K562 (cell line): Measurements from ENCODE around the gene CD2. TPM values are rescaled to one million over a fixed set of nuclear protein-coding genes. Genes with fewer than 3 reads are reported as not detected.

Experiments
- ATAC-seq: fragments of 200-7000 bp; cut with Tn5 transposase; 3 replicates; pipeline ENCODE4 v1.9.1; 2020; ENCODE audit warnings: moderate library complexity
- BruUV-seq: library from RNA; stranded (reverse); fragments of 400-500 nt; replicated peaks from 2 replicates; lab custom pipeline; 2021; lab: Mats Ljungman, UMichigan
- CTCF ChIA-PET: fragments of 300-600 bp; formaldehyde crosslinking; extraction: SDS; loops from one replicate; lab custom pipeline; 2021; ENCODE audit warnings: low intra/inter-chr PET ratio; lab: Yijun Ruan, JAX
- POLR2A ChIA-PET: fragments of 300-600, 350-650 bp; sonication (Branson Sonifier 250); formaldehyde crosslinking; extraction: SDS; loops from one replicate; lab custom pipeline; 2021; ENCODE audit warnings: antibody characterized with exemption, inconsistent platforms; lab: Yijun Ruan, JAX
- DNase-seq, 4 experiments: peaks; one replicate each; pipeline versions ENCODE4 v3.0.0 to v3.0.0-alpha.2; 2011 to 2018; ENCODE audit warnings: low spot score in 3 of 4, mixed read lengths in 3 of 4; ENCODE audit errors: extremely low read depth in 1 of 4
- FAIRE-seq: peaks from 2 replicates; lab custom pipeline; 2011; peaks lifted over from hg19 to GRCh38; lab: Jason Lieb, UNC
- H2AFZ ChIP-seq: 2 replicates; pipeline ENCODE4 v1.6.0; 2011; ENCODE audit warnings: low read depth, low read length, control low read depth, inconsistent platforms
- H3K27ac ChIP-seq: fragments of 200-600 bp; 3 replicates; pipeline ENCODE4 v1.8.0; 2011; ENCODE audit warnings: low read depth, mild to moderate bottlenecking, control low read depth, inconsistent platforms, low read length, moderate library complexity, mixed read lengths; ENCODE audit errors: extremely low read depth
- H3K27me3 ChIP-seq, 2 experiments: fragments of 300-600 bp in 1 of 2; 2 replicates in 1 of 2; 3 replicates in 1 of 2; pipeline versions ENCODE4 v1.6.0 to v1.8.0; 2011; ENCODE audit warnings: inconsistent platforms in 2 of 2, low read length in 2 of 2, mild to moderate bottlenecking in 1 of 2, mixed read lengths in 1 of 2, moderate library complexity in 1 of 2; ENCODE audit not compliant: control insufficient read depth in 2 of 2, insufficient read depth in 2 of 2
- H3K36me3 ChIP-seq: fragments of 300-600 bp; 3 replicates; pipeline ENCODE4 v1.8.0; 2011; ENCODE audit warnings: mild to moderate bottlenecking, low read length, inconsistent platforms; ENCODE audit not compliant: control insufficient read depth, insufficient read depth
- H3K4me1 ChIP-seq, 2 experiments: fragments of 200-600 bp in 1 of 2; replicated peaks in 1 of 2; 2 replicates in 1 of 2; 3 replicates in 1 of 2; pipeline versions ENCODE4 v1.5.1 to v1.8.0; 2011; ENCODE audit warnings: inconsistent platforms in 2 of 2, low read length in 2 of 2, mild to moderate bottlenecking in 1 of 2, mixed read lengths in 1 of 2, moderate library complexity in 1 of 2; ENCODE audit not compliant: control insufficient read depth in 2 of 2, insufficient read depth in 2 of 2
- H3K4me2 ChIP-seq: 2 replicates; pipeline ENCODE4 v1.6.1; 2011; ENCODE audit warnings: low read length, control low read depth, inconsistent platforms, mixed read lengths; ENCODE audit not compliant: insufficient read depth
- H3K4me3 ChIP-seq: fragments of 200-600 bp; sonication (generic), shearing (Covaris generic); 2 replicates; pipeline ENCODE4 v1.5.1; 2016; ENCODE audit warnings: control low read depth, inconsistent platforms
- H3K79me2 ChIP-seq: fragments of 200-600 bp; 3 replicates; pipeline ENCODE4 v1.8.0; 2011; ENCODE audit warnings: low read length, inconsistent platforms; ENCODE audit not compliant: control insufficient read depth, insufficient read depth
- H3K9ac ChIP-seq, 2 experiments: 2 replicates each; pipeline versions ENCODE4 v1.6.0 to v1.6.1; 2011; ENCODE audit warnings: low read depth in 2 of 2, low read length in 2 of 2, control low read depth in 1 of 2, inconsistent platforms in 1 of 2, mild to moderate bottlenecking in 1 of 2, mixed read lengths in 1 of 2; ENCODE audit not compliant: insufficient read depth in 1 of 2
- H3K9me1 ChIP-seq: one replicate; pipeline ENCODE4 v1.6.0; 2011; ENCODE audit warnings: inconsistent platforms, mild to moderate bottlenecking, low read length, moderate library complexity; ENCODE audit not compliant: control insufficient read depth, insufficient read depth
- H3K9me3 ChIP-seq: replicated peaks from 2 replicates; pipeline ENCODE4 v1.5.1; 2011; ENCODE audit warnings: low read depth, low read length, inconsistent platforms; ENCODE audit not compliant: control insufficient read depth, insufficient read depth
- H4K20me1 ChIP-seq: replicated peaks from 2 replicates; pipeline ENCODE4 v1.6.1; 2011; ENCODE audit warnings: low read length, inconsistent platforms, mixed read lengths; ENCODE audit not compliant: control insufficient read depth, insufficient read depth
- GABPA ChIP-seq: fragments of 200-800 bp; sonication (Bioruptor generic); conservative IDR thresholded peaks from 2 replicates; pipeline ENCODE4 v1.6.1; 2016; ENCODE audit warnings: low read depth, missing genetic modification characterization, missing compliant biosample characterization
- HSF4 ChIP-seq: fragments of 250-450 bp; sonication (Bioruptor Pico); IDR thresholded peaks from 2 replicates; pipeline ENCODE4 v2.1.2; 2022; ENCODE audit warnings: mild to moderate bottlenecking, moderate library complexity, borderline replicate concordance
- PTBP1 ChIP-seq: fragments of 200-400 bp; formaldehyde crosslinking; IDR thresholded peaks from 2 replicates; pipeline ENCODE4 v1.6.1; 2017; ENCODE audit warnings: low read depth, low read length
- WGBS: fragments of 100-300 bp; shearing (Covaris generic); methylation state at CpG from one replicate; pipeline ENCODE4 v1.1.6; 2016; ENCODE audit warnings: low coverage, mixed read lengths; ENCODE audit not compliant: insufficient coverage; ENCODE audit errors: missing lambda C conversion rate; 5-methylcytosine and 5-hydroxymethylcytosine counted together
- in situ Hi-C: fragments of 300-500 bp; cut with MboI; formaldehyde crosslinking; loops from 4 replicates; pipeline ENCODE4 v1.15.0; 2018; ENCODE audit warnings: inconsistent platforms, mixed read lengths
- intact Hi-C: fragments of 100-400 bp; cut with micrococcal nuclease; formaldehyde crosslinking; loops from 2 replicates; pipeline ENCODE4 v1.14.2; 2022
- polyA plus RNA-seq, 8 experiments: library from polyadenylated mRNA; depleted of rRNA in 4 of 8; stranded (reverse) in 5 of 8; unstranded in 3 of 8; fragments of >200 nt; fragmentation: Nextera tagmentation in 2 of 8; fragmentation: Illumina TruSeq in 1 of 8; extraction: Ambion mirVana in 2 of 8; extraction: Trizol in 1 of 8; gene quantifications; 2 replicates each; pipeline versions ENCODE4 v1.2.1 to v1.2.3, GENCODE V29; 2011 to 2014; ENCODE audit warnings: inconsistent platforms in 1 of 8, missing spikeins in 1 of 8
- total RNA-seq, 7 experiments: library from RNA; depleted of rRNA in 6 of 7; stranded (reverse); fragments of >200 nt in 6 of 7; fragmentation: Illumina TruSeq in 2 of 7; extraction: Trizol in 2 of 7; gene quantifications; 2 replicates each; pipeline versions ENCODE4 v1.2.1 to v1.2.3, GENCODE V29; 2011 to 2021; ENCODE audit warnings: low replicate concordance in 1 of 7

CD2 gene
- total and polyA plus RNA-seq, 9 of the 15 experiments (the other 6 are each of a cell fraction or from before 2014, with no cell fraction given): 0.07 to 0.16 TPM; not detected in 7

DNA sequence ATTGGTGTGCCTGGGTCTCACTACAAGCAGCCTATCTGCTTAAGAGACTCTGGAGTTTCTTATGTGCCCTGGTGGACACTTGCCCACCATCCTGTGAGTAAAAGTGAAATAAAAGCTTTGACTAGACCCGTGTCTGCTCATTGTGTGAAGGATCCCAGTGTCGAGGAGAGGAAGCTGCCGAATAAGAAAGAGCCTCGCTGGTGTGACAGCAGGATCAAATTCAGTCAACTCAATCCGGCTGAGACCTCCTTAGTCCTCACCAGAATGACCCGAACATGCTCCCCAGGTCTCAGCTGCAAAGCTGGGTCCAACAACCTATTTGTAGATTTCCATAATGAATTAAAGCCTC, 14.8 kb downstream of the CD2 start:
- Histone ChIP-seq H3K9me1 (no peaks in the 10 kb centered on the region), H4K20me1 (no peaks in the 10 kb centered on the region), H3K27ac (no peak overlapping the region), H3K4me2 (no peak overlapping the region), H3K36me3 (no peaks in the 10 kb centered on the region), H3K79me2 (no peaks in the 10 kb centered on the region), H3K4me1 (peaks cover 2 to 8% of the 10 kb centered on the region in 2 experiments), H3K9me3 (no peaks in the 10 kb centered on the region), H3K4me3 (no peak overlapping the region), H3K9ac (no peak overlapping the region), H3K27me3 (no peaks in the 10 kb centered on the region), H2AFZ (peak overlapping the region; percentile 57)
- WGBS: 41% methylated on average over 6 of the region's 6 CpGs
- ATAC-seq: no peak
- no peak for TF ChIP-seq PTBP1
- no TSS peak for BruUV-seq
- POLR2A ChIA-PET: interaction anchor here (0.6 to 1.7 kb wide), 2 partner anchors 11 to 292 kb away, joined by 3 to 6 read pairs; no protein-coding TSS in a partner anchor
- intact Hi-C loops: no loop called here
- FAIRE-seq: no peak
- no peak for DNase-seq
- CTCF ChIA-PET: no interaction called here
- in situ Hi-C loops: no loop called here

GRCh38 chr1:116769561-116769977, 15.3 kb downstream of the CD2 start:
- FAIRE-seq: no peak

More at GRCh38 chr1:116769561-116769977, 15.3 kb downstream of the CD2 start:
- Histone ChIP-seq H3K4me2 (no peak overlapping the region), H3K79me2 (no peaks in the 10 kb centered on the region), H3K9ac (no peak overlapping the region), H3K27me3 (no peaks in the 10 kb centered on the region), H2AFZ (peak overlapping the region; percentile 57), H3K9me3 (no peaks in the 10 kb centered on the region), H3K36me3 (no peaks in the 10 kb centered on the region), H4K20me1 (no peaks in the 10 kb centered on the region), H3K27ac (no peak overlapping the region), H3K9me1 (no peaks in the 10 kb centered on the region), H3K4me1 (peaks cover 0 to 6% of the 10 kb centered on the region in 2 experiments; a peak in 4 of 5 replicates), H3K4me3 (no peak overlapping the region)
- no TSS peak for BruUV-seq
- DNase-seq (no peak), ATAC-seq (no peak)
- ChIA-PET POLR2A (interaction anchor here (0.6 kb wide), 1 partner anchor 291 kb away, joined by 3 read pairs; no protein-coding TSS in a partner anchor), CTCF (no interaction called here)
- TF ChIP-seq HSF4 (CRISPR knock-in tag) (no peak), GABPA (tag) (peak; percentile 34; the same call in 1 of the 2 replicates)
- intact Hi-C loops (no loop called here), in situ Hi-C loops (no loop called here)
- 27% methylated on average over 1 of the region's 1 CpG for WGBS
